ENCODE results near the gene ZSCAN12. TPM values are rescaled to one million over a fixed set of nuclear protein-coding genes. Genes with fewer than 3 reads are reported as not detected.

ZSCAN12 gene
- total and polyA plus RNA-seq, 2 experiments from 2014 or later = 2.0 to 7.3 TPM

DNA sequence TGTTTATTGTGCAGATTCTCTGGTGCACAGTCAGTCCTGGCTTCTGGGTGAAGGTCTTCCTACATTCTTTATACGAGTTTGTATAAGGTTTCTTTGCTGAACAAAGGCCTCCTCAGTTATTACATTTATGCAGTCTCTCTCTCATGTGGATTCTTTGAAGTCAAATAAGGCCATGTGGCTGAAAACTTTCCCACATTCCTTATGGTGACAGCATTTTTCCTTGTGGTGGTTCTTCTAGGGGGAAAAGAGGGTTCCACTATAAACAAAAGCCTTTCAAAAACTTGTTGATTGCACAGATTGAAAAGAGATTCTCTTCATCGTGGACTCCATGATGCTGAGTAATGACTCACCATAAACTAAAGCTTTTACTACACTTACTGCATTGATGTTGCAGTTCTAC lies 19.2 kb downstream of the ZSCAN12 start:
- H3K4me2 ChIP-seq = no peak overlapping the region
- H3K27ac ChIP-seq (ENCODE audit: low read depth) = no peak overlapping the region
- no peak overlapping the region for H3K4me3 ChIP-seq
- peaks cover 1% of the 10 kb centered on the region for H3K27me3 Mint-ChIP-seq (ENCODE audit: insufficient read depth, low read depth, poor library complexity)
- no peak overlapping the region for H3K4me3 Mint-ChIP-seq
- H3K27ac Mint-ChIP-seq = no peak overlapping the region
- no peak overlapping the region for H2AFZ ChIP-seq
- H3F3A ChIP-seq (replicated peaks; ENCODE audit: low read depth) = peaks cover 7% of the 10 kb centered on the region; the same call in 1 of the 2 replicates
- H3K36me3 Mint-ChIP-seq (ENCODE audit: low read depth) = peaks cover 39% of the 10 kb centered on the region
- ATAC-seq = no peak
- H3K4me1 Mint-ChIP-seq = peaks cover 14% of the 10 kb centered on the region
- peaks cover 12% of the 10 kb centered on the region; the same call in 1 of the 2 replicates for H3K36me3 ChIP-seq (ENCODE audit: insufficient read depth)
- H3K27me3 ChIP-seq (ENCODE audit: insufficient read depth) = no peaks in the 10 kb centered on the region
- H4K20me1 ChIP-seq (replicated peaks; ENCODE audit: insufficient read depth) = no peaks in the 10 kb centered on the region
- H3K4me1 ChIP-seq (ENCODE audit: insufficient read depth) = peaks cover 11% of the 10 kb centered on the region
- TF ChIP-seq POLR2AphosphoS5 (IDR thresholded peaks at IDR 0.05; ENCODE audit: low read depth) (no peak), EZH2phosphoT487 (IDR thresholded peaks at IDR 0.05; ENCODE audit: unreplicated experiment) (no peak), ZNF331 (CRISPR knock-in tag; IDR thresholded peaks at IDR 0.05; ENCODE audit: low read depth) (no peak), STAT1 (IDR thresholded peaks at IDR 0.05; ENCODE audit: unreplicated experiment) (no peak), JUNB (IDR thresholded peaks at IDR 0.05; ENCODE audit: unreplicated experiment) (no peak), NANOG (IDR thresholded peaks at IDR 0.05; ENCODE audit: borderline replicate concordance) (no peak)
- TF ChIP-seq, protein P1, sequence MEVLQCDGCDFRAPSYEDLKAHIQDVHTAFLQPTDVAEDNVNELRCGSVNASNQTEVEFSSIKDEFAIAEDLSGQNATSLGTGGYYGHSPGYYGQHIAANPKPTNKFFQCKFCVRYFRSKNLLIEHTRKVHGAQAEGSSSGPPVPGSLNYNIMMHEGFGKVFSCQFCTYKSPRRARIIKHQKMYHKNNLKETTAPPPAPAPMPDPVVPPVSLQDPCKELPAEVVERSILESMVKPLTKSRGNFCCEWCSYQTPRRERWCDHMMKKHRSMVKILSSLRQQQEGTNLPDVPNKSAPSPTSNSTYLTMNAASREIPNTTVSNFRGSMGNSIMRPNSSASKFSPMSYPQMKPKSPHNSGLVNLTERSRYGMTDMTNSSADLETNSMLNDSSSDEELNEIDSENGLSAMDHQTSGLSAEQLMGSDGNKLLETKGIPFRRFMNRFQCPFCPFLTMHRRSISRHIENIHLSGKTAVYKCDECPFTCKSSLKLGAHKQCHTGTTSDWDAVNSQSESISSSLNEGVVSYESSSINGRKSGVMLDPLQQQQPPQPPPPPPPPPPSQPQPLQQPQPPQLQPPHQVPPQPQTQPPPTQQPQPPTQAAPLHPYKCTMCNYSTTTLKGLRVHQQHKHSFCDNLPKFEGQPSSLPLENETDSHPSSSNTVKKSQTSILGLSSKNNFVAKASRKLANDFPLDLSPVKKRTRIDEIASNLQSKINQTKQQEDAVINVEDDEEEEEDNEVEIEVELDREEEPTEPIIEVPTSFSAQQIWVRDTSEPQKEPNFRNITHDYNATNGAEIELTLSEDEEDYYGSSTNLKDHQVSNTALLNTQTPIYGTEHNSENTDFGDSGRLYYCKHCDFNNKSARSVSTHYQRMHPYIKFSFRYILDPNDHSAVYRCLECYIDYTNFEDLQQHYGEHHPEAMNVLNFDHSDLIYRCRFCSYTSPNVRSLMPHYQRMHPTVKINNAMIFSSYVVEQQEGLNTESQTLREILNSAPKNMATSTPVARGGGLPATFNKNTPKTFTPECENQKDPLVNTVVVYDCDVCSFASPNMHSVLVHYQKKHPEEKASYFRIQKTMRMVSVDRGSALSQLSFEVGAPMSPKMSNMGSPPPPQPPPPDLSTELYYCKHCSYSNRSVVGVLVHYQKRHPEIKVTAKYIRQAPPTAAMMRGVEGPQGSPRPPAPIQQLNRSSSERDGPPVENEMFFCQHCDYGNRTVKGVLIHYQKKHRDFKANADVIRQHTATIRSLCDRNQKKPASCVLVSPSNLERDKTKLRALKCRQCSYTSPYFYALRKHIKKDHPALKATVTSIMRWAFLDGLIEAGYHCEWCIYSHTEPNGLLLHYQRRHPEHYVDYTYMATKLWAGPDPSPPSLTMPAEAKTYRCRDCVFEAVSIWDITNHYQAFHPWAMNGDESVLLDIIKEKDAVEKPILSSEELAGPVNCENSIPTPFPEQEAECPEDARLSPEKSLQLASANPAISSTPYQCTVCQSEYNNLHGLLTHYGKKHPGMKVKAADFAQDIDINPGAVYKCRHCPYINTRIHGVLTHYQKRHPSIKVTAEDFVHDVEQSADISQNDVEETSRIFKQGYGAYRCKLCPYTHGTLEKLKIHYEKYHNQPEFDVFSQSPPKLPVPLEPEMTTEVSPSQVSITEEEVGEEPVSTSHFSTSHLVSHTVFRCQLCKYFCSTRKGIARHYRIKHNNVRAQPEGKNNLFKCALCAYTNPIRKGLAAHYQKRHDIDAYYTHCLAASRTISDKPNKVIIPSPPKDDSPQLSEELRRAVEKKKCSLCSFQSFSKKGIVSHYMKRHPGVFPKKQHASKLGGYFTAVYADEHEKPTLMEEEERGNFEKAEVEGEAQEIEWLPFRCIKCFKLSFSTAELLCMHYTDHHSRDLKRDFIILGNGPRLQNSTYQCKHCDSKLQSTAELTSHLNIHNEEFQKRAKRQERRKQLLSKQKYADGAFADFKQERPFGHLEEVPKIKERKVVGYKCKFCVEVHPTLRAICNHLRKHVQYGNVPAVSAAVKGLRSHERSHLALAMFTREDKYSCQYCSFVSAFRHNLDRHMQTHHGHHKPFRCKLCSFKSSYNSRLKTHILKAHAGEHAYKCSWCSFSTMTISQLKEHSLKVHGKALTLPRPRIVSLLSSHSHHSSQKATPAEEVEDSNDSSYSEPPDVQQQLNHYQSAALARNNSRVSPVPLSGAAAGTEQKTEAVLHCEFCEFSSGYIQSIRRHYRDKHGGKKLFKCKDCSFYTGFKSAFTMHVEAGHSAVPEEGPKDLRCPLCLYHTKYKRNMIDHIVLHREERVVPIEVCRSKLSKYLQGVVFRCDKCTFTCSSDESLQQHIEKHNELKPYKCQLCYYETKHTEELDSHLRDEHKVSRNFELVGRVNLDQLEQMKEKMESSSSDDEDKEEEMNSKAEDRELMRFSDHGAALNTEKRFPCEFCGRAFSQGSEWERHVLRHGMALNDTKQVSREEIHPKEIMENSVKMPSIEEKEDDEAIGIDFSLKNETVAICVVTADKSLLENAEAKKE (CRISPR knock-in tag; IDR thresholded peaks at IDR 0.05) = no peak
- H3K9me3 Mint-ChIP-seq = no peaks in the 10 kb centered on the region
- H3K79me2 ChIP-seq (replicated peaks; ENCODE audit: insufficient read depth) = peaks cover 8% of the 10 kb centered on the region
- DNase-seq (ENCODE audit: low spot score) = no peak
- no peaks in the 10 kb centered on the region for H3K9me2 ChIP-seq (ENCODE audit: insufficient read depth)

DNA sequence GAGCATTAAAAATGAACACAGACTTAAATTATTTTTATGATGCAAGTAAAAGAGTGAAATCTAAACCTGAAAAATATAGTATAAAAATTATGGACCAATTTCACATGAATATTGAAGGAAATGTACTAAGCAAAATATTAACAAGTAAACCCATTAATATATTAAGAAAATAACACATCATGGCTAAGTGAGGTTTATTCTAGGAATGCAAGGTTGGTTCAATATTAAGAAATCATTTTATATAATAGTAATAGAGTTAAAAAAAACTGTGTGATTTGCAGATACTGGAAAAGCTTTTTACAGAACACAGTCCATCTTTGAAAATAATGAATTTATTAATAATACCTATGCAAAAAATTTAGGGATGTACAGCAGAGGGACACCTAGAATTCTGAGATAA lies 20.9 kb downstream of the ZSCAN12 start:
- TF ChIP-seq, protein P1 (CRISPR knock-in tag; IDR thresholded peaks at IDR 0.05) = no peak
- no peak overlapping the region for H3K27ac ChIP-seq (ENCODE audit: low read depth)
- H3K4me1 ChIP-seq (ENCODE audit: insufficient read depth) = peaks cover 5% of the 10 kb centered on the region
- no peaks in the 10 kb centered on the region for H3K9me2 ChIP-seq (ENCODE audit: insufficient read depth)
- Mint-ChIP-seq H3K36me3 (ENCODE audit: low read depth) (peaks cover 39% of the 10 kb centered on the region), H3K4me3 (no peak overlapping the region), H3K9me3 (no peaks in the 10 kb centered on the region), H3K4me1 (peaks cover 8% of the 10 kb centered on the region), H3K27ac (no peak overlapping the region), H3K27me3 (ENCODE audit: insufficient read depth, low read depth, poor library complexity) (peaks cover 1% of the 10 kb centered on the region)
- peaks cover 8% of the 10 kb centered on the region for H3K79me2 ChIP-seq (replicated peaks; ENCODE audit: insufficient read depth)
- peaks cover 12% of the 10 kb centered on the region; the same call in 1 of the 2 replicates for H3K36me3 ChIP-seq (ENCODE audit: insufficient read depth)
- no peak overlapping the region for H3K4me3 ChIP-seq
- no peaks in the 10 kb centered on the region for H3K27me3 ChIP-seq (ENCODE audit: insufficient read depth)
- no peak overlapping the region for H2AFZ ChIP-seq
- no peak overlapping the region for H3K4me2 ChIP-seq
- ATAC-seq (no peak), DNase-seq (ENCODE audit: low spot score) (no peak)
- H4K20me1 ChIP-seq (replicated peaks; ENCODE audit: insufficient read depth) = no peaks in the 10 kb centered on the region; the same call in 1 of the 2 replicates
- no peaks in the 10 kb centered on the region for H3F3A ChIP-seq (replicated peaks; ENCODE audit: low read depth)

All from GM23338 (cell line).